Lower leg skin (tissue), 4 donors: ENCODE results near the gene ERF. TPM values are rescaled to one million over a fixed set of nuclear protein-coding genes. Genes with fewer than 3 reads are reported as not detected.

Experiments used
- DNase-seq, 2 donors: peaks; one replicate each; pipeline ENCODE4 v3.0.0-alpha.2; 2019; ENCODE audit warnings: low spot score in 2 of 2
- H3K4me3 ChIP-seq: fragments of 200-600 bp; sonication (generic); 2 replicates; pipeline ENCODE4 v1.5.1; 2017; ENCODE audit warnings: mild to moderate bottlenecking, low read depth; ENCODE audit not compliant: poor library complexity, severe bottlenecking
- CTCF ChIP-seq, 3 donors: fragments of 450-650 bp; IDR thresholded peaks; one replicate each; pipeline ENCODE4 v1.5.1; 2016; ENCODE audit warnings: antibody characterized with exemption in 3 of 3, mild to moderate bottlenecking in 3 of 3, moderate library complexity in 2 of 3
- POLR2A ChIP-seq, 2 donors: fragments of 450-650 bp; IDR thresholded peaks; one replicate each; pipeline ENCODE4 v1.6.1; 2016 to 2017; ENCODE audit warnings: antibody characterized with exemption in 2 of 2, mild to moderate bottlenecking in 1 of 2, moderate library complexity in 1 of 2
- WGBS, 2 donors: methylation state at CpG; one replicate each; pipeline ENCODE4 v1.1.5; 2018; 5-methylcytosine and 5-hydroxymethylcytosine counted together
- intact Hi-C: fragments of 100-400 bp; cut with DNase I; formaldehyde crosslinking; loops from one replicate; pipeline ENCODE4 v1.15.0; 2023; ENCODE audit warnings: low total_unique reads
- total RNA-seq, 4 donors: library from RNA; depleted of rRNA; stranded (reverse); fragments of >200 nt; gene quantifications; one replicate each; pipeline ENCODE4 v1.1.0, GENCODE V29; 2016

ERF gene
- total RNA-seq = 10 to 100 TPM; 29.9 to 44.0 (median 36.9) TPM

GRCh38 chr19:42254850-42255765 lies at the start of gene ERF:
Gene ERF (minus strand): TSS chr19:42255128. CDS start chr19:42254999, 129 bp downstream.
- H3K4me3 ChIP-seq = peak within 1 kb of the TSS; percentile 96
- intact Hi-C loops = no loop called here
- peak in 1 of 2 donors; percentile 88 for TF ChIP-seq POLR2A (IDR thresholded peaks at IDR 0.05)
- TF ChIP-seq CTCF (IDR thresholded peaks at IDR 0.05) = no peak
- DNase-seq = peak; percentile 94 to 99
- WGBS, 2 donors = 0 to 1% methylated on average over 16 to 63 of the region's 75 CpGs

GRCh38 chr19:42303876-42304275 lies 48.9 kb upstream of the ERF start:
- intact Hi-C loops = no loop called here
- H3K4me3 ChIP-seq = no peak overlapping the region
- WGBS, 2 donors = 85 to 86% methylated on average over 8 of the region's 8 CpGs
- DNase-seq = no peak
- TF ChIP-seq POLR2A (IDR thresholded peaks at IDR 0.05) (no peak), CTCF (IDR thresholded peaks at IDR 0.05) (no peak)

- TF ChIP-seq CTCF (IDR thresholded peaks at IDR 0.05) (no peak), POLR2A (IDR thresholded peaks at IDR 0.05) (no peak)
- no peak for DNase-seq
- intact Hi-C loops = no loop called here
- H3K4me3 ChIP-seq = no peak overlapping the region
- WGBS, 2 donors = 66 to 72% methylated on average over 11 of the region's 11 CpGs
Observed at GRCh38 chr19:42303101-42303464, 48.2 kb upstream of the ERF start.

- H3K4me3 ChIP-seq = peak within 1 kb of the TSS; percentile 36
- DNase-seq = no peak
Observed at GRCh38 chr19:42301646-42302203, 46.8 kb upstream of the ERF start, which contains the start of gene PRR19. Gene PRR19 (plus strand): TSS chr19:42302132. CDS start chr19:42309585, 7,453 bp downstream.

GRCh38 chr19:42297039-42297438 lies 42.1 kb upstream of the ERF start:
- TF ChIP-seq CTCF (IDR thresholded peaks at IDR 0.05) = no peak
- no peak for TF ChIP-seq POLR2A (IDR thresholded peaks at IDR 0.05)
- no peak overlapping the region for H3K4me3 ChIP-seq
- no peak for DNase-seq
- intact Hi-C loops = loop anchor here (10.0 kb wide), 1 partner anchor 52 kb away; the partner anchor contains the start of gene GSK3A
- 81 to 82% methylated on average over 15 of the region's 15 CpGs for WGBS, 2 donors

More at GRCh38 chr19:42301646-42302203, 46.8 kb upstream of the ERF start, which contains the start of gene PRR19:
- TF ChIP-seq CTCF (IDR thresholded peaks at IDR 0.05) = no peak
- TF ChIP-seq POLR2A (IDR thresholded peaks at IDR 0.05) = no peak
- 4 to 12% methylated on average over 9 to 21 of the region's 21 CpGs for WGBS, 2 donors
- intact Hi-C loops = no loop called here
